KMS-11 (cell line): ENCODE data around the gene RASAL2.

Experiments used
- H2AFZ ChIP-seq: fragments of 200-600 bp; sonication (generic); 2 replicates; pipeline ENCODE4 v1.6.1; 2016; ENCODE audit warnings: antibody characterized with exemption, mixed run types, low read depth
- H3K27ac ChIP-seq: fragments of 200-600 bp; sonication (generic); 2 replicates; pipeline ENCODE4 v1.6.1; 2016; ENCODE audit warnings: mild to moderate bottlenecking, mixed run types
- H3K27me3 ChIP-seq: fragments of 200-600 bp; sonication (generic); 2 replicates; pipeline ENCODE4 v1.6.1; 2017; ENCODE audit warnings: mild to moderate bottlenecking, low read depth, mixed run types, moderate library complexity; ENCODE audit not compliant: insufficient read depth
- H3K36me3 ChIP-seq: fragments of 200-600 bp; sonication (generic); 2 replicates; pipeline ENCODE4 v1.6.1; 2017; ENCODE audit warnings: mild to moderate bottlenecking, mixed run types; ENCODE audit not compliant: insufficient read depth
- H3K4me1 ChIP-seq: fragments of 200-600 bp; sonication (generic); 2 replicates; pipeline ENCODE4 v1.6.1; 2016; ENCODE audit warnings: mild to moderate bottlenecking, low read depth, mixed run types; ENCODE audit not compliant: poor library complexity, severe bottlenecking
- H3K4me2 ChIP-seq: fragments of 200-600 bp; sonication (generic); 2 replicates; pipeline ENCODE4 v1.7.0; 2016; ENCODE audit warnings: mild to moderate bottlenecking, mixed run types
- H3K4me3 ChIP-seq: fragments of 200-600 bp; sonication (generic); IDR thresholded peaks from 2 replicates; pipeline ENCODE4 v1.6.1; 2017; ENCODE audit warnings: low read depth, low read length, mixed read lengths; ENCODE audit not compliant: insufficient read depth
- H3K79me2 ChIP-seq: fragments of 200-600 bp; sonication (generic); 2 replicates; pipeline ENCODE4 v1.6.1; 2016; ENCODE audit warnings: low read depth, mixed run types; ENCODE audit not compliant: insufficient read depth
- H3K9ac ChIP-seq: fragments of 200-600 bp; sonication (generic); 2 replicates; pipeline ENCODE4 v1.6.1; 2016; ENCODE audit warnings: mild to moderate bottlenecking, mixed run types
- H4K20me1 ChIP-seq: fragments of 200-600 bp; sonication (generic); 2 replicates; pipeline ENCODE4 v1.6.1; 2016; ENCODE audit warnings: mild to moderate bottlenecking, mixed run types; ENCODE audit not compliant: insufficient read depth
- TF ChIP-seq, protein P1 (sequence below): fragments of 200-600 bp; sonication (generic); conservative IDR thresholded peaks from 2 replicates; pipeline ENCODE4 v1.6.1; 2017; ENCODE audit warnings: low read depth, mild to moderate bottlenecking, antibody characterized with exemption, low read length, moderate library complexity, mixed read lengths

Gene RASAL2

DNA sequence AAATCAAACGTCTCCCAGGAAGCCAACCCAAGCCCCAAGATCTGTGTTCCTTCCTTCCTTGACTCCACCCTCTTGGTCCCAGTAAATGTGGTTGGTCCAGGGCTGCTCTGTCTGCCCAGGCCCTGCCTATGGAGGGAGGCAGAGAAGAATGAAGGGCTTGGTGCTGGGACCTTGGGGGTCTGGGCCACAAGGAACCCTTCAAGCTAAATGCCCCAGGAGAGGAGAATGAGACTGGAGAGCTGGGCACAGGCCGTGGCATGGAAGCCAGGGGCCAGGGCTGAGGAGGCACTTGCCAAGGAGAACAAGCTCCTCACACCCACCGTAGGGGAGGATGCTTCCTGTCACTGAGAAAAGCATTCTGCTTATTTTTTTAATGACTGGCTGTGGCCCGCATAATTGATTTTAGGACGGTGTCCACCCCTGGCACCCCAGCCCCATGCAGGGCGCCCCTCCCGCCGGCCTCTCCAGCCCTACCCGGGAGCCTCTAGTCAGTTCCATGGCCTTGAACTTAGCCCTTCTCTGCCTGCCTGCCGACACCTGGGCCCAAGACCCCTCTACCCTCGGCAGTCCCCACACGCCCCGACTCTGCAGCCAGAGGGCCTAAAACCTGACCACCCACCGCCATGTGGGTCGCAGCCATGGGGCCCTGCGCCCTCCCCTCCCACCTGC is 402.0 kb downstream of the RASAL2 start:
- no peak overlapping the region for H3K4me3 ChIP-seq
- TF ChIP-seq, protein P1, sequence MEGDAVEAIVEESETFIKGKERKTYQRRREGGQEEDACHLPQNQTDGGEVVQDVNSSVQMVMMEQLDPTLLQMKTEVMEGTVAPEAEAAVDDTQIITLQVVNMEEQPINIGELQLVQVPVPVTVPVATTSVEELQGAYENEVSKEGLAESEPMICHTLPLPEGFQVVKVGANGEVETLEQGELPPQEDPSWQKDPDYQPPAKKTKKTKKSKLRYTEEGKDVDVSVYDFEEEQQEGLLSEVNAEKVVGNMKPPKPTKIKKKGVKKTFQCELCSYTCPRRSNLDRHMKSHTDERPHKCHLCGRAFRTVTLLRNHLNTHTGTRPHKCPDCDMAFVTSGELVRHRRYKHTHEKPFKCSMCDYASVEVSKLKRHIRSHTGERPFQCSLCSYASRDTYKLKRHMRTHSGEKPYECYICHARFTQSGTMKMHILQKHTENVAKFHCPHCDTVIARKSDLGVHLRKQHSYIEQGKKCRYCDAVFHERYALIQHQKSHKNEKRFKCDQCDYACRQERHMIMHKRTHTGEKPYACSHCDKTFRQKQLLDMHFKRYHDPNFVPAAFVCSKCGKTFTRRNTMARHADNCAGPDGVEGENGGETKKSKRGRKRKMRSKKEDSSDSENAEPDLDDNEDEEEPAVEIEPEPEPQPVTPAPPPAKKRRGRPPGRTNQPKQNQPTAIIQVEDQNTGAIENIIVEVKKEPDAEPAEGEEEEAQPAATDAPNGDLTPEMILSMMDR, result no peak

DNA sequence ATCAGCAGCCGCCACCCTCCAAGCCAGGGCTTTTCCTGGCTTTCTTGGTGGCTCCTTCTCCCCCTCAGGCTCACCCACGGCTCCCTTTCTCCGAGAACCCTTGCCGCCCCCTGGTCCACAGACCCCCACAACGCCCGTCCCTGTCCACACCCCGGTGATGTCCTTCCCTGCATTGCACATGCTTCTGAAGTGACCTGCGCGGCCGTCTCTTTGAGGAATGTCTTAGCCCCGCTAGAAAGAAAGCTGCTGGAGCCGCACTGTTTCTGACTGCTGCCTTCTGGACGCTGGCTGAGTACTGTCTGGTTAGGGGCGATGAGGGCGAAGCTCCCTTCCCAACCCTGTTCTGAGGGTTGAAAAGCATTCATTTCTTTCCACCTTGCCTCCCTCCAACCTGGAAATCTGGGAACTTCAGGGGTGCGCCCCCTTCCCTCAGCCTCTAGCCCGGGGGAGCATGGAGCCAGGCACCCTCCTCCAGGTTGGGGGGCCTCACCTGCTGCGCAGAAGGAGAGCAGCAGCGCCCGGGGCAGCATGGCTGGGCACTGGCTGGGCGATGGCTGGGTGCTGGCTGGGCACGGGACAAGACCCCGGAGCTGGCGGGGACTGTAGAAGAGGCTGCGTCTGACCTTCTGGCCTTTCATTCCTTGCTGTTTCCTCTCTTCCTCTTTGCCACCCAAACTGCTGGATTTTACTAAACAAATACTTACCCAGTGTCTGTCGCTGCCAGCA is 402.7 kb downstream of the RASAL2 start, which contains the start of gene CLEC20A:
CLEC20A (minus strand) TSS at position 555 of the 726 bp plus-strand sequence; CDS start at position 530, 25 bp downstream.
- H3K27ac ChIP-seq, result no peak within 1 kb of the TSS
- no peaks in the 10 kb centered on the region for H3K36me3 ChIP-seq
- no peaks in the 10 kb centered on the region for H3K27me3 ChIP-seq
- no peak within 1 kb of the TSS for H2AFZ ChIP-seq
- H3K4me3 ChIP-seq, result no peak within 1 kb of the TSS
- H3K9ac ChIP-seq, result no peak within 1 kb of the TSS
- no peaks in the 10 kb centered on the region for H3K4me1 ChIP-seq
- TF ChIP-seq, protein P1, result no peak
- no peaks in the 10 kb centered on the region for H4K20me1 ChIP-seq
- no peak within 1 kb of the TSS for H3K4me2 ChIP-seq
- H3K79me2 ChIP-seq, result no peaks in the 10 kb centered on the region

More for the DNA sequence above, 402.0 kb downstream of the RASAL2 start:
- no peak overlapping the region for H3K9ac ChIP-seq
- no peak overlapping the region for H3K27ac ChIP-seq
- no peaks in the 10 kb centered on the region for H3K36me3 ChIP-seq
- H2AFZ ChIP-seq, result no peak overlapping the region
- no peaks in the 10 kb centered on the region for H3K27me3 ChIP-seq
- no peaks in the 10 kb centered on the region for H3K4me1 ChIP-seq
- no peaks in the 10 kb centered on the region for H4K20me1 ChIP-seq
- H3K79me2 ChIP-seq, result no peaks in the 10 kb centered on the region
- no peak overlapping the region for H3K4me2 ChIP-seq

DNA sequence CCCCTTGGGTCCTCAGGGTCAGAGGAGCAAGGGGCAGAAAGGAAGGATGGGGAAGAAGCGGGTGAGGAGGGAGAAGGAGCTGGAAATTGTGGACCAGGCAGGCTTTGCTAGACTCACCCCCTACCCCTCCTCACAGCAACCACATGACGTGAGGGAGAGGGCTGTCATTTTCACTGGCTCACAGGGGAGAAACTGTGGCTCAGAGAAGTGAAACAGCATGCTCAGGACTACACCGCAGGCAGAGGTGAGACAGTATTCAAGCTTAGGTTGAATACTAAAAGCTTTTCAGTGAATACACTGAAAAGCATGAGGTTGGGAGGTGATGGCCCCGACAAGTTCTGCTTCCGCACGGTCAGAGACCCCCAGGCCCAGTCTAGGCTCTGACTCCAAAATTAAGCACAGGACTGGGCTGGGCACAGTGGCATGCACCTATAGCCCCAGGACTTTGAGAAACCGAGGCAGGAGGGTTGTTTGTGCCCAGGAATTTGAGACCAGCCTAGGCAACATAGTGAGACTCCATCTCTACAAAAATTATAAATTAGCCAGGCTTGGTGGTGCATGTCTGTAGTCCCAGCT is 404.1 kb downstream of the RASAL2 start:
- TF ChIP-seq, protein P1, result no peak
- H3K4me1 ChIP-seq, result no peaks in the 10 kb centered on the region
- H3K4me2 ChIP-seq, result no peak overlapping the region
- no peak overlapping the region for H3K4me3 ChIP-seq
- H3K36me3 ChIP-seq, result no peaks in the 10 kb centered on the region
- H3K27me3 ChIP-seq, result no peaks in the 10 kb centered on the region
- H2AFZ ChIP-seq, result no peak overlapping the region
- no peak overlapping the region for H3K9ac ChIP-seq
- no peaks in the 10 kb centered on the region for H3K79me2 ChIP-seq
- no peaks in the 10 kb centered on the region for H4K20me1 ChIP-seq
- H3K27ac ChIP-seq, result no peak overlapping the region

DNA sequence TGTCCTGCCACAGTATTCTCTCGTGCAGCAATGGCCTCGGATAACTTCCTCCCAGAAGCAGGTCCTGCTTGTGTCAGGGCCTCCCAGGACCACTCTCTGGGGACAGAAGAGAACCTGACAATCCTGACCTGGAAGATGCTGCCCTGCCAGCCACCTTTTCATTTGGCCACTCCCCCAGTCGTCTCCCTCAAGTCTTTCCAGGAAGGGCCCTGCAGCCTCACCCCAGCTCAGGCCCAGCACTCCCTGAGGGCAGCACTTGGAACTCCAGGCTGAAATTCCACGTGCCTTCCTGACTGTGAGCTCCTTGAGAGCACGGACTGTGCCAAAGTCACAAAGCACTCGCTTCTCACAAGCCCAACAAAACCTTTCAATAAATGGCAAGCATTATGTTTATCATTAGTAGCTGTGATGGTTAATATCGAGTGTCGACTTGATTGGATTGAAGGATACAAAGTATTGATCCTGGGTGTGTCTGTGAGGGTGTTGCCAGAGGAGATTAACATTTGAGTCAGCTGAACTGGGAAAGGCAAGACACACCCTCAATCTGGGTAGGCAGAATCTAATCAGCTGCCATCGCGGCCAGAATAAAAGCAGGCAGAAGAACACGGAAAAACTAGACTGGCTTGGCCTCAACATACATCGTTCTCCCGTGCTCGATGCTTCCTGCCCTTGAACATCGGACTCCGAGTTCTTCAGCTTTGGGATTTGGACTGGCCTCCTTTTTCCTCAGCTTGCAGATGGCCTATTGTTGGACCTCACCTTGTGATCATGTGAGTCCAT is 405.2 kb downstream of the RASAL2 start:
- H3K27ac ChIP-seq, result no peak overlapping the region
- no peaks in the 10 kb centered on the region for H4K20me1 ChIP-seq
- TF ChIP-seq, protein P1, result no peak
- no peak overlapping the region for H3K9ac ChIP-seq
- H3K4me3 ChIP-seq, result no peak overlapping the region
- H3K79me2 ChIP-seq, result no peaks in the 10 kb centered on the region
- H3K4me2 ChIP-seq, result no peak overlapping the region
- H3K4me1 ChIP-seq, result no peaks in the 10 kb centered on the region
- H3K27me3 ChIP-seq, result no peaks in the 10 kb centered on the region
- H2AFZ ChIP-seq, result no peak overlapping the region
- no peaks in the 10 kb centered on the region for H3K36me3 ChIP-seq
